ES-I3 (cell line): ENCODE results near the gene KIF2B.
"Not testable (repeated sequence)": the region's sequence is repeated elsewhere in the genome, so short reads cannot be mapped to it uniquely, and the experiment has no call there.

Experiments
- H3K36me3 ChIP-seq: 2 replicates; pipeline ENCODE4 v1.6.1; 2013; ENCODE audit warnings: mild to moderate bottlenecking, low read length, control low read depth, moderate library complexity; ENCODE audit not compliant: insufficient read depth
- H3K4me1 ChIP-seq: 2 replicates; pipeline ENCODE4 v1.6.1; 2013; ENCODE audit warnings: mild to moderate bottlenecking, control low read depth, low read length; ENCODE audit not compliant: insufficient read depth
- H3K9ac ChIP-seq: 2 replicates; pipeline ENCODE4 v1.6.1; 2013; ENCODE audit warnings: low read depth, mild to moderate bottlenecking, low read length, moderate library complexity
- H3K9me3 ChIP-seq: 2 replicates; pipeline ENCODE4 v1.6.1; 2013; ENCODE audit warnings: mild to moderate bottlenecking, low read length, moderate library complexity; ENCODE audit not compliant: control insufficient read depth, insufficient read depth

KIF2B gene

DNA sequence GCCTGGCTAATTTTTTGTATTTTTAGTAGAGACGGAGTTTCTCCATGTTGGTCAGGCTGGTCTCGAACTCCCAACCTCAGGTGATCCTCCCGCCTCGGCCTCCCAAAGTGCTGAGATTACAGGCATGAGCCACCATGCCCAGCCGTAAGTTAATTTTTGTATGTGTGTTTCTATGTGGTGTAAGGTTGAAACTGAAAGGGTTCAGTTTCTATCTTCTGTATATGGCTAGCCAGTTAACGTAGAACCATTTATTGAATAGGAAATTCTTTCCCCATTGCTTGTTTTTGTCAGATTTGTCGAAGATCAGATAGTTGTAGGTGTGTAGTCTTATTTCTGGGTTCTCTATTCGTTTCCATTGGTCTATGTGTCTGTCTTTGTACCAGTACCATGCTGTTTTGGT is 12.0 kb downstream of the KIF2B start:
- H3K9ac ChIP-seq, H3K36me3 ChIP-seq, H3K4me1 ChIP-seq: not testable (repeated sequence)
- H3K9me3 ChIP-seq = peaks cover 12% of the 10 kb centered on the region

DNA sequence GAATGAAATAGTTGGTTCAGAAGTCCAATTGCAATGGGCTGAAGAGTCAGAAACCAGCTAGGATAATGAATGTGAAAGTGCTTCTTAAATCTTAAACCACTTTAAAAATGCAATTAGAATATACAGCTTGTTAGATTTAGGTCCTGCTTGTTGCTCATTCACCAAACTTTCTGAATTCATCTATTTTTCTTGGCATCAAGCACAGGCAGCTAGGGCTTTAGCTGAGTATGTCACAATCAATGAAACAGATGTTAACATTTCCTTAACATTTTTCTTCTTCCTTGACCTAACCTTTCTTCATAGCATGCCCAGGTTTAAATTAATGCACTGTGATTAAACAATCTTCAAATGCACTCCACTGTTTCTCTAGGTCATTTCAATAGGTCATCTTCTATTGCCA is 14.4 kb downstream of the KIF2B start:
- no peaks in the 10 kb centered on the region; the same call in 1 of the 2 replicates for H3K36me3 ChIP-seq
- H3K4me1 ChIP-seq = no peaks in the 10 kb centered on the region
- H3K9ac ChIP-seq = no peak overlapping the region
- H3K9me3 ChIP-seq = peaks cover 18% of the 10 kb centered on the region

DNA sequence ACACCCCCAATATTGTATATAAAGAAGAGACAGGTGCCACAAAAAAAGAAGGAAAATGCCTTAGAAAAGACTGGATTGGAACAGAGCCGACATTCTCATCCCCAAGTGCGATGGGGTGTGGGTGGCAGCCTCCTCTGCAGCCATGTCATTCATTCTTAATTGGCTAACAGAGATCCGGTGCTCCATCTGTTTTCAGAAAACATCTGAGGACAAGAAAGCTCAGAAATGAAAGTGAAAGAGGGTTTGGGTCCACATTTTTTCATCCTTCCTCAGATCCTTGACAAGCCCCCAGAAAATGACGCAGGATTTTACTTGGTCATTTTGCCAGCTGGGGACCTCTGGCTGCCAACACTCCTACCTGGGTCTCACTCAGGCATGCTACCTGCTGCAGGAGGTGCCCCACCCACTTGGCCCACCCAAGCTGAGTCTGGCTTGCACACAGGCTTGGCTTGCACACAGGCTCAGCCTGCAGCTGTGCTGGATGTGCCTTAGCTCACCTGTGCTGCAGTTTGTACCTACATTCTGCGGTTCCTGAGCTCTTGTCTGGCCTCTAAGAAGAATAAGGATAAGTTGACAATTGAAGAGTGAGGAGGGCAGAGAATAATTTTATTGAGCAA is 21.9 kb downstream of the KIF2B start:
- no peaks in the 10 kb centered on the region for H3K4me1 ChIP-seq

DNA sequence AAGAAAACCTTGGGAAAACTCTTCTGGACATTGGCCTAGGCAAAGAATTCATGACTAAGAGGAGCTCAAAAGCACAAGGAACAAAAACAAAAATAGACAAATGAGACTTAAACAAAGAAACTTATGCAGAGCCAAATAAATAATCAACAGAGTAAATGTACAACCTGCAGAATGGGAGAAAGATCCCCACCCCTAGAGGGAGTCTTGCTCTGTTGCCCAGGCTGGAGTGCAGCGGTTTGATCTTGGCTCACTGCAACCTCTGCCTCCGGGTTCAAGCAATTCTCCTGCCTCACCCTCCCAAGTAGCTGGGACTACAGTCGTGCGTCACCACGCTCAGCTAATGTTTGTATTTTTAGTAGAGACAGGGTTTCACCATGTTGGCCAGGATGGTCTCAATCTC is 48.4 kb downstream of the KIF2B start:
- not testable (repeated sequence) for H3K4me1 ChIP-seq, H3K9me3 ChIP-seq, H3K36me3 ChIP-seq, H3K9ac ChIP-seq

More for the DNA sequence above, 21.9 kb downstream of the KIF2B start:
- peaks cover 13% of the 10 kb centered on the region for H3K9me3 ChIP-seq
- no peak overlapping the region for H3K9ac ChIP-seq
- H3K36me3 ChIP-seq = no peaks in the 10 kb centered on the region
